Smooth muscle cell (in vitro differentiated cells): Measurements from ENCODE around the gene ATP8B3. TPM values are rescaled to one million over a fixed set of nuclear protein-coding genes. Genes with fewer than 3 reads are reported as not detected.

Experiments used
- DNase-seq: peaks from one replicate; lab custom pipeline; 2025; ENCODE audit not compliant: unreplicated experiment; lab: John Stamatoyannopoulos, UW
- H2AFZ ChIP-seq: fragments of 200-600 bp; sonication (generic); 2 replicates; pipeline ENCODE4 v1.6.0; 2016; ENCODE audit warnings: antibody characterized with exemption, low read depth, mild to moderate bottlenecking
- H3F3A ChIP-seq: fragments of 200-600 bp; sonication (generic); 2 replicates; pipeline ENCODE4 v1.6.0; 2017; ENCODE audit warnings: antibody characterized with exemption, low read depth
- H3K27ac ChIP-seq: fragments of 200-600 bp; sonication (generic); 2 replicates; pipeline ENCODE4 v1.5.1; 2016; ENCODE audit warnings: low read depth, mild to moderate bottlenecking
- H3K27me3 ChIP-seq: fragments of 200-600 bp; sonication (generic); 2 replicates; pipeline ENCODE4 v1.6.1; 2016; ENCODE audit warnings: low read depth, mild to moderate bottlenecking
- H3K36me3 ChIP-seq: fragments of 200-600 bp; sonication (generic); 2 replicates; pipeline ENCODE4 v1.5.1; 2016; ENCODE audit warnings: low read depth
- H3K4me1 ChIP-seq: fragments of 200-600 bp; sonication (generic); 2 replicates; pipeline ENCODE4 v1.5.1; 2016; ENCODE audit warnings: low read depth
- H3K4me2 ChIP-seq: fragments of 200-600 bp; sonication (generic); 2 replicates; pipeline ENCODE4 v1.6.0; 2016; ENCODE audit warnings: mild to moderate bottlenecking
- H3K4me3 ChIP-seq: fragments of 200-600 bp; sonication (generic); 2 replicates; pipeline ENCODE4 v1.5.1; 2016; ENCODE audit warnings: mild to moderate bottlenecking
- H3K79me2 ChIP-seq: fragments of 200-600 bp; sonication (generic); 2 replicates; pipeline ENCODE4 v1.6.0; 2016; ENCODE audit warnings: low read depth, mild to moderate bottlenecking
- H3K9ac ChIP-seq: fragments of 200-600 bp; sonication (generic); 2 replicates; pipeline ENCODE4 v1.6.0; 2016; ENCODE audit warnings: low read depth
- H3K9me3 ChIP-seq: fragments of 200-600 bp; sonication (generic); replicated peaks from 2 replicates; pipeline ENCODE4 v1.5.1; 2016; ENCODE audit warnings: low read depth
- H4K20me1 ChIP-seq: fragments of 200-600 bp; sonication (generic); 2 replicates; pipeline ENCODE4 v1.6.0; 2016; ENCODE audit warnings: low read depth
- CTCF ChIP-seq: fragments of 200-600 bp; sonication (generic); IDR thresholded peaks from 2 replicates; pipeline ENCODE4 v1.5.1; 2017; ENCODE audit warnings: borderline replicate concordance, mild to moderate bottlenecking, antibody characterized with exemption; ENCODE audit not compliant: insufficient read depth, poor library complexity, severe bottlenecking
- WGBS: methylation state at CpG from one replicate; pipeline ENCODE4 v1.1.7; 2016; ENCODE audit warnings: low lambda C conversion rate; 5-methylcytosine and 5-hydroxymethylcytosine counted together
- polyA plus RNA-seq: library from polyadenylated mRNA; unstranded; fragments of >200 nt; fragmentation: Nextera tagmentation; extraction: Ambion mirVana; gene quantifications from 2 replicates; pipeline ENCODE4 v1.2.1, GENCODE V29; 2016
- total RNA-seq: library from RNA; depleted of rRNA; stranded (reverse); fragments of >200 nt; gene quantifications from 2 replicates; pipeline ENCODE4 v1.2.3, GENCODE V29; 2014

Gene ATP8B3
- total and polyA plus RNA-seq, 2 experiments from 2014 or later, result 2.8 to 3.9 TPM

GRCh38 chr19:1756264-1756663 lies 55.8 kb downstream of the ATP8B3 start:
- Histone ChIP-seq H3K4me2 (no peak overlapping the region), H3K79me2 (no peaks in the 10 kb centered on the region), H3K9me3 (no peaks in the 10 kb centered on the region), H3K9ac (no peak overlapping the region), H2AFZ (no peak overlapping the region), H4K20me1 (no peaks in the 10 kb centered on the region), H3K27ac (no peak overlapping the region), H3K27me3 (peaks cover 89% of the 10 kb centered on the region), H3K36me3 (no peaks in the 10 kb centered on the region), H3K4me3 (no peak overlapping the region), H3F3A (no peaks in the 10 kb centered on the region), H3K4me1 (peaks cover 12% of the 10 kb centered on the region)
- no peak for TF ChIP-seq CTCF
- no peak for DNase-seq
- 15% methylated on average over 20 of the region's 20 CpGs for WGBS

- H3K27me3 ChIP-seq, result peaks cover 89% of the 10 kb centered on the region
- H2AFZ ChIP-seq, result no peak overlapping the region
- no peaks in the 10 kb centered on the region for H3F3A ChIP-seq
- WGBS, result 10% methylated on average over 32 of the region's 43 CpGs
- no peak overlapping the region for H3K27ac ChIP-seq
- no peak overlapping the region for H3K4me2 ChIP-seq
- H3K79me2 ChIP-seq, result no peaks in the 10 kb centered on the region
- H3K4me1 ChIP-seq, result peaks cover 12% of the 10 kb centered on the region
- H3K36me3 ChIP-seq, result no peaks in the 10 kb centered on the region
- DNase-seq, result no peak
- no peaks in the 10 kb centered on the region for H3K9me3 ChIP-seq
- no peak for TF ChIP-seq CTCF
- H3K4me3 ChIP-seq, result no peak overlapping the region
- no peaks in the 10 kb centered on the region for H4K20me1 ChIP-seq
- no peak overlapping the region for H3K9ac ChIP-seq
These were observed 56.5 kb downstream of the ATP8B3 start for GRCh38 chr19:1755467-1756171.

DNA sequence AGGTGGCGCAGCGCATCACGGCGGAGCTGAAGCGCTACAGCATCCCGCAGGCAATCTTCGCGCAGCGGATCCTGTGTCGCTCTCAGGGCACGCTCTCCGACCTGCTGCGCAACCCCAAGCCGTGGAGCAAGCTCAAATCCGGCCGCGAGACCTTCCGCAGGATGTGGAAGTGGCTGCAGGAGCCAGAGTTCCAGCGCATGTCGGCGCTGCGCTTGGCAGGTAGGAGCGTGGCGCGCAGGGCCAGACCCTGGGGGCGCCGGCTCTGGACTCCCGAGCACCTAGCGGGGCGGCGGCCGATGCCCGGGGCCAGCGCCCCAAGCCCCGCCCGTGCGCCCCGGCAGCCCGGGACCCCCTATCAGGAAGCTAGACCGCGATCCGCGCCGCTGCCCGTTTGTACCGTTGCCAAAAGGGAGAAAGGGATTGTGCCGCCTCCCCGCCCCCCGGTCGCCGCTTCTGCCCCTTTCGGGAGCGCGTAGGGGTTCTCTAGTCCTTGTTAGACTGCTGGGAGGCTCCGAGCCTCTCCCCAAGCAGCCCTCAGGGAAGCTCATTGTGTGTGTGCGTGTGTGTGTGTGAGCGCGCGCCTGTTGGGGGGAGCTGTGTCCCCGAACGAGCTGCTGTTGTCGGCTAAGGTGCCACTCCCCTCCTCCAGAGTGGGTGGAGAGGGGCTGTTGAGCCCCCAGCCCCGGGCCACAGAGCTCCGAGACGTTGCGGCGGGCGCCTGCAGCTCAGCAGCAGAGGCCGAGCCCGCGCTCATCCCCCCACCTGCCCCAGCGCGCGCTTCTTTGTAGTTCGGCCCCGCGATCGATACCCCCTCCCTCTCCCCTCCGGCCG lies 57.2 kb downstream of the ATP8B3 start:
- no peaks in the 10 kb centered on the region for H3F3A ChIP-seq
- no peak for DNase-seq
- no peak overlapping the region for H3K27ac ChIP-seq
- peaks cover 89% of the 10 kb centered on the region for H3K27me3 ChIP-seq
- H3K79me2 ChIP-seq, result no peaks in the 10 kb centered on the region
- no peak for TF ChIP-seq CTCF
- H4K20me1 ChIP-seq, result no peaks in the 10 kb centered on the region
- no peak overlapping the region for H3K4me3 ChIP-seq
- H3K36me3 ChIP-seq, result no peaks in the 10 kb centered on the region
- no peak overlapping the region for H3K9ac ChIP-seq
- H3K9me3 ChIP-seq, result no peaks in the 10 kb centered on the region
- H3K4me1 ChIP-seq, result peaks cover 12% of the 10 kb centered on the region
- H3K4me2 ChIP-seq, result no peak overlapping the region
- no peak overlapping the region for H2AFZ ChIP-seq
- WGBS, result 4% methylated on average over 61 of the region's 80 CpGs
